GM19043 (cell line): Measurements from ENCODE around the gene DCTN1.
A peak's percentile ranks its signal among the peaks of the same experiment; 100 is the strongest.
"Not testable (repeated sequence)": the region's sequence is repeated elsewhere in the genome, so short reads cannot be mapped to it uniquely, and the experiment has no call there.

Experiments used
- ATAC-seq: cut with Tn5 transposase; IDR thresholded peaks from one replicate; pipeline ENCODE4 v1.9.1; 2021; ENCODE audit warnings: low read depth; ENCODE audit not compliant: unreplicated experiment

Gene DCTN1

GRCh38 chr2:74379851-74380789 is at the start of gene DCTN1:
DCTN1 (minus strand) TSS chr2:74380311; CDS start chr2:74380037, 274 bp downstream.
- ATAC-seq, result no peak

- ATAC-seq, result no peak
Observed at GRCh38 chr2:74428675-74429074, 48.6 kb upstream of the DCTN1 start.

- ATAC-seq, result no peak
Observed at GRCh38 chr2:74427551-74427950, 47.4 kb upstream of the DCTN1 start.

- ATAC-seq, result no peak
Observed at GRCh38 chr2:74426181-74426758, 46.2 kb upstream of the DCTN1 start.

GRCh38 chr2:74425523-74425922 is 45.4 kb upstream of the DCTN1 start:
- ATAC-seq, result no peak

- ATAC-seq, result no peak
Observed at GRCh38 chr2:74424995-74425406, 44.9 kb upstream of the DCTN1 start.

GRCh38 chr2:74424139-74424992 is 44.3 kb upstream of the DCTN1 start:
- ATAC-seq, result no peak

GRCh38 chr2:74423231-74424095 is 43.4 kb upstream of the DCTN1 start:
- ATAC-seq, result no peak

- peak; percentile 89 for ATAC-seq
Observed at GRCh38 chr2:74421221-74421870, 41.2 kb upstream of the DCTN1 start, which contains the start of the genes C2orf81 and WDR54. C2orf81 (minus strand) TSS chr2:74421619; CDS start chr2:74421560, 59 bp downstream. WDR54 (plus strand) TSS chr2:74421730; CDS start chr2:74422154, 424 bp downstream.

GRCh38 chr2:74420443-74421103 is 40.5 kb upstream of the DCTN1 start:
- ATAC-seq, result not testable (repeated sequence)

GRCh38 chr2:74420006-74420405 is 39.9 kb upstream of the DCTN1 start:
- ATAC-seq, result no peak

- ATAC-seq, result no peak
Observed at GRCh38 chr2:74419345-74419744, 39.2 kb upstream of the DCTN1 start.

- ATAC-seq, result no peak
Observed at GRCh38 chr2:74418312-74418711, 38.2 kb upstream of the DCTN1 start.

- ATAC-seq, result no peak
Observed at GRCh38 chr2:74417763-74418162, 37.7 kb upstream of the DCTN1 start.

- ATAC-seq, result no peak
Observed at GRCh38 chr2:74417197-74417596, 37.1 kb upstream of the DCTN1 start.

- ATAC-seq, result no peak
Observed at GRCh38 chr2:74416778-74417177, 36.7 kb upstream of the DCTN1 start.

GRCh38 chr2:74415762-74416395 is 35.8 kb upstream of the DCTN1 start:
- no peak for ATAC-seq
